ENCODE results near the gene MYO7B.

DNA sequence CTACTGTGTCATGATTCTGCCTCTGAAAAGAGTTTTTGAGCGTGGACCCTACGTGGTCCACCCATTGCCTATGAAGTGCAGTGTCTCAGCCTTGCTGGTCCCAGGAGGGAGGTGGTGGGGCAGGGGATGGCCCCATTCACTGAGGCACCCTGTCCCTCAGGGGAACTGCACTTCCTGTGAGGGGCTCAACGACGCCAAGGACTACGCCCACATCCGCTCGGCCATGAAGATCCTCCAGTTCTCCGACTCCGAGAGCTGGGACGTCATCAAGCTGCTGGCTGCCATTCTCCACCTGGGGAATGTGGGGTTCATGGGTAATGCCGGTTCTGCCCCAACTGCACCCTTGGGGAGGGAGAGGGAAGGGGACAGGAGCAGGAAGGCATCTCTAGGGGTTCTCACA, 42.5 kb downstream of the MYO7B start:
- TF ChIP-seq, protein P1, sequence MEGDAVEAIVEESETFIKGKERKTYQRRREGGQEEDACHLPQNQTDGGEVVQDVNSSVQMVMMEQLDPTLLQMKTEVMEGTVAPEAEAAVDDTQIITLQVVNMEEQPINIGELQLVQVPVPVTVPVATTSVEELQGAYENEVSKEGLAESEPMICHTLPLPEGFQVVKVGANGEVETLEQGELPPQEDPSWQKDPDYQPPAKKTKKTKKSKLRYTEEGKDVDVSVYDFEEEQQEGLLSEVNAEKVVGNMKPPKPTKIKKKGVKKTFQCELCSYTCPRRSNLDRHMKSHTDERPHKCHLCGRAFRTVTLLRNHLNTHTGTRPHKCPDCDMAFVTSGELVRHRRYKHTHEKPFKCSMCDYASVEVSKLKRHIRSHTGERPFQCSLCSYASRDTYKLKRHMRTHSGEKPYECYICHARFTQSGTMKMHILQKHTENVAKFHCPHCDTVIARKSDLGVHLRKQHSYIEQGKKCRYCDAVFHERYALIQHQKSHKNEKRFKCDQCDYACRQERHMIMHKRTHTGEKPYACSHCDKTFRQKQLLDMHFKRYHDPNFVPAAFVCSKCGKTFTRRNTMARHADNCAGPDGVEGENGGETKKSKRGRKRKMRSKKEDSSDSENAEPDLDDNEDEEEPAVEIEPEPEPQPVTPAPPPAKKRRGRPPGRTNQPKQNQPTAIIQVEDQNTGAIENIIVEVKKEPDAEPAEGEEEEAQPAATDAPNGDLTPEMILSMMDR (IDR thresholded peaks at IDR 0.05), result no peak
- TF ChIP-seq POLR2A (IDR thresholded peaks at IDR 0.05), result no peak

Data from thyroid gland (tissue), 4 donors.